Neuronal stem cell (in vitro differentiated cells): Measurements from ENCODE around the gene DSC2.

ENCODE experiments used
- DNase-seq: peaks from one replicate; pipeline ENCODE4 v3.0.0-alpha.2; 2013; ENCODE audit warnings: low spot score
- H2AFZ ChIP-seq: one replicate; pipeline ENCODE4 v1.6.1; 2013; ENCODE audit warnings: mild to moderate bottlenecking, low read length, inconsistent platforms
- H2AK5ac ChIP-seq: 2 replicates; pipeline ENCODE4 v1.6.1; 2013; ENCODE audit warnings: low read depth, mild to moderate bottlenecking, inconsistent platforms, low read length, moderate library complexity, mixed read lengths
- H2BK120ac ChIP-seq: 2 replicates; pipeline ENCODE4 v1.6.1; 2013; ENCODE audit warnings: low read depth, mild to moderate bottlenecking, inconsistent platforms, low read length, moderate library complexity, mixed read lengths
- H2BK12ac ChIP-seq: one replicate; pipeline ENCODE4 v1.6.1; 2013; ENCODE audit warnings: low read length, inconsistent platforms
- H2BK15ac ChIP-seq: 2 replicates; pipeline ENCODE4 v1.6.1; 2013; ENCODE audit warnings: mild to moderate bottlenecking, low read length, inconsistent platforms, mixed read lengths
- H2BK5ac ChIP-seq: one replicate; pipeline ENCODE4 v1.6.1; 2013; ENCODE audit warnings: inconsistent platforms, mild to moderate bottlenecking, low read length, moderate library complexity
- H3K14ac ChIP-seq: one replicate; pipeline ENCODE4 v1.6.1; 2013; ENCODE audit warnings: low read length, inconsistent platforms
- H3K18ac ChIP-seq: 2 replicates; pipeline ENCODE4 v1.6.1; 2013; ENCODE audit warnings: low read length, inconsistent platforms
- H3K23ac ChIP-seq: 2 replicates; pipeline ENCODE4 v1.6.1; 2013; ENCODE audit warnings: low read depth, mild to moderate bottlenecking, mixed read lengths, low read length, inconsistent platforms; ENCODE audit not compliant: poor library complexity
- H3K27ac ChIP-seq: replicated peaks from 3 replicates; pipeline ENCODE4 v1.5.1; 2013; ENCODE audit warnings: low read length, inconsistent platforms
- H3K27me3 ChIP-seq, 3 experiments: 2 replicates each; pipeline ENCODE4 v1.6.1; 2013; ENCODE audit warnings: low read length in 3 of 3, mild to moderate bottlenecking in 2 of 3, inconsistent platforms in 1 of 3, low read depth in 1 of 3, mixed read lengths in 1 of 3, moderate library complexity in 1 of 3; ENCODE audit not compliant: control insufficient read depth in 3 of 3, insufficient read depth in 3 of 3
- H3K36me3 ChIP-seq, 2 donors: replicated peaks in 1 of 2; 2 replicates each; pipeline ENCODE4 v1.6.1; 2013; ENCODE audit warnings: low read length in 2 of 2; ENCODE audit not compliant: control insufficient read depth in 2 of 2, insufficient read depth in 2 of 2
- H3K4ac ChIP-seq: 2 replicates; pipeline ENCODE4 v1.6.1; 2013; ENCODE audit warnings: inconsistent platforms, mild to moderate bottlenecking, low read length, moderate library complexity
- H3K4me1 ChIP-seq, 2 donors: 1 replicate in 1 of 2; 2 replicates in 1 of 2; pipeline ENCODE4 v1.6.1; 2013; ENCODE audit warnings: low read length in 2 of 2, low read depth in 1 of 2; ENCODE audit not compliant: control insufficient read depth in 2 of 2, insufficient read depth in 1 of 2
- H3K4me2 ChIP-seq: one replicate; pipeline ENCODE4 v1.6.1; 2013; ENCODE audit warnings: mild to moderate bottlenecking, low read length, inconsistent platforms; ENCODE audit not compliant: insufficient read depth, poor library complexity, severe bottlenecking
- H3K4me3 ChIP-seq, 2 donors: 2 replicates each; pipeline ENCODE4 v1.5.1; 2013; ENCODE audit warnings: low read length in 2 of 2, mild to moderate bottlenecking in 2 of 2, inconsistent platforms in 1 of 2, moderate library complexity in 1 of 2
- H3K79me1 ChIP-seq: one replicate; pipeline ENCODE4 v1.6.1; 2013; ENCODE audit warnings: low read depth, mild to moderate bottlenecking, inconsistent platforms, low read length, moderate library complexity
- H3K9ac ChIP-seq: one replicate; pipeline ENCODE4 v1.6.1; 2013; ENCODE audit warnings: mild to moderate bottlenecking, low read depth, low read length, inconsistent platforms; ENCODE audit not compliant: poor library complexity
- H3K9me3 ChIP-seq, 2 donors: replicated peaks in 1 of 2; 2 replicates each; pipeline versions ENCODE3 to v1.6.1; 2013; ENCODE audit warnings: low read length in 2 of 2, mild to moderate bottlenecking in 2 of 2, inconsistent platforms in 1 of 2, low read depth in 1 of 2, mixed read lengths in 1 of 2, moderate library complexity in 1 of 2; ENCODE audit not compliant: control insufficient read depth in 2 of 2, insufficient read depth in 1 of 2
- H4K8ac ChIP-seq: one replicate; pipeline ENCODE4 v1.6.1; 2013; ENCODE audit warnings: low read depth, mild to moderate bottlenecking, inconsistent platforms, low read length, moderate library complexity
- H4K91ac ChIP-seq: one replicate; pipeline ENCODE4 v1.6.1; 2013; ENCODE audit warnings: low read length, low read depth, mild to moderate bottlenecking, inconsistent platforms; ENCODE audit not compliant: poor library complexity
- WGBS, 2 donors: extraction: QIAGEN DNeasy Blood & Tissue Kit; methylation state at CpG; one replicate each; pipeline ENCODE4 v1.1.7; 2013; ENCODE audit warnings: missing lambda C conversion rate in 2 of 2, mixed read lengths in 1 of 2; ENCODE audit not compliant: insufficient read length in 2 of 2, insufficient replicate concordance in 1 of 2; ENCODE audit errors: extremely low coverage in 2 of 2; 5-methylcytosine and 5-hydroxymethylcytosine counted together

The DSC2 gene

DNA sequence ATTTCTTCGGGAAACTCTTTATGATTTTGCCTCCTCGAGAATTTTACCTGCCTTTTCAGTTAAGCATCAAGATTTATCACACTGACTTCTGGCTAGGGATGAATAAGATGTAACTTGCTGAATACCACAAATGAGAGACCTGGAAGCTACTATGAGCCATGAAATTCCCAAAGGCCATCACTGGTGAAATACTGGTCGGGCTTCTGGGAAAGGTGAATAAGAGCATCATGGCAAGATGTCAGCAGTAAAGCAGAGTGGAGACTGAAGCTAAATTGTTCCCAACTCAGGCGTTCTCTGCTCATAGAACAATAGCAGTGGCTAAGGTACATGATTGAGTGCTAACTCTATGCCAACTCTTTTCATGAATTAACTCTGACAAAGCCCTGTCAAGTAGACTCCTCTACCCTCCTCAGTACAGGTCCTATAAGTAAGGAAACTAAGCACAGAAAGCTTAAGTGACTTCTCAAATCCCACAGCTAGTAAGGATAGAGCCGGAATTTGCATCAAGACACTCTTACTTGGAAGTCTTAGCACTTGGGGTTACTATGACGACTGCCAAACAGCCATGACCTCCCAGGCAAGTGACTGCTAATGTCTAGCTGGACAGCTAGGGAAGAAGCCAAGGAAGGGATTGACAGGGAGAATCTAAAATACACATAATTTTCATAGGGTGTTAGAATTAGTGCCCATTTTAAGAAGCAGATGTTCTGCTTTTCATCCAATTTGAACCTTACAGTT is 37.0 kb downstream of the DSC2 start:
- no peak overlapping the region for H2BK5ac ChIP-seq
- no peak for DNase-seq
- no peak overlapping the region for H3K4me3 ChIP-seq
- H3K18ac ChIP-seq = no peak overlapping the region
- H3K27me3 ChIP-seq = no peaks in the 10 kb centered on the region
- no peak overlapping the region for H2BK12ac ChIP-seq
- no peak overlapping the region for H3K4ac ChIP-seq
- H4K91ac ChIP-seq = no peak overlapping the region
- peaks cover 2 to 14% of the 10 kb centered on the region in 2 donors for H3K4me1 ChIP-seq
- no peak overlapping the region for H4K8ac ChIP-seq
- no peak overlapping the region for H3K23ac ChIP-seq
- no peak overlapping the region for H3K14ac ChIP-seq
- no peaks in the 10 kb centered on the region for H3K79me1 ChIP-seq
- H3K27ac ChIP-seq = no peak overlapping the region
- no peak overlapping the region for H2BK15ac ChIP-seq
- H3K9me3 ChIP-seq = no peaks in the 10 kb centered on the region
- no peak overlapping the region for H2AK5ac ChIP-seq
- H3K9ac ChIP-seq = no peak overlapping the region
- H2AFZ ChIP-seq = peak overlapping the region; percentile 7
- no CpG with 5 or more reads among the region's 6 CpGs for WGBS, 2 donors
- no peaks in the 10 kb centered on the region for H3K36me3 ChIP-seq
- no peak overlapping the region for H2BK120ac ChIP-seq
- H3K4me2 ChIP-seq = no peak overlapping the region

DNA sequence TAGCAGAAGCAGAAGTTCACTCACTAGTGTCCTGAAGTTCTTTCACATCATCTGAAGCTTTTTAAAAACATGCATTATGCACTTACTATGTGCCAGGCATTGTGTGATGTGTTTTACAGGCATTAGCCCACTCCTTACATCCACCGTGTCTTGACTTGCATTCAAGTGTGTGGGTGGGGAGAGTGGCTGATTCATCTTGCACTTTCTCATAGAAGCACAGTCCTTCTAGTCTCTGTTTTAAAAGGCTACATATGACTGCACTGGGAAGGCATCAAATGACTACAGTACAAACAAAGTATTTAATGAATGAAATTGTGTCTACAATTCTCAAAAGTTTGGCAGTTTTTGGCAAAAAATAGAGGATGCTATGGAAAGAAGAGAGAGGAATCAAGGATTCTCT is 38.1 kb downstream of the DSC2 start:
- H3K9ac ChIP-seq = no peak overlapping the region
- H4K91ac ChIP-seq = no peak overlapping the region
- H2BK5ac ChIP-seq = no peak overlapping the region
- no peak overlapping the region for H2AK5ac ChIP-seq
- H3K14ac ChIP-seq = no peak overlapping the region
- H3K79me1 ChIP-seq = no peaks in the 10 kb centered on the region
- no peaks in the 10 kb centered on the region for H3K36me3 ChIP-seq
- no peak overlapping the region for H2BK15ac ChIP-seq
- H4K8ac ChIP-seq = no peak overlapping the region
- H2AFZ ChIP-seq = no peak overlapping the region
- H3K4ac ChIP-seq = no peak overlapping the region
- H3K4me3 ChIP-seq = no peak overlapping the region
- H2BK120ac ChIP-seq = no peak overlapping the region
- no peaks in the 10 kb centered on the region for H3K9me3 ChIP-seq
- peaks cover 3 to 14% of the 10 kb centered on the region in 2 donors for H3K4me1 ChIP-seq
- no peak overlapping the region for H2BK12ac ChIP-seq
- H3K23ac ChIP-seq = no peak overlapping the region
- no peaks in the 10 kb centered on the region for H3K27me3 ChIP-seq
- H3K18ac ChIP-seq = no peak overlapping the region
- no peak overlapping the region for H3K27ac ChIP-seq
- no CpG with 5 or more reads among the region's 1 CpG for WGBS, 2 donors
- H3K4me2 ChIP-seq = no peak overlapping the region
- no peak for DNase-seq

DNA sequence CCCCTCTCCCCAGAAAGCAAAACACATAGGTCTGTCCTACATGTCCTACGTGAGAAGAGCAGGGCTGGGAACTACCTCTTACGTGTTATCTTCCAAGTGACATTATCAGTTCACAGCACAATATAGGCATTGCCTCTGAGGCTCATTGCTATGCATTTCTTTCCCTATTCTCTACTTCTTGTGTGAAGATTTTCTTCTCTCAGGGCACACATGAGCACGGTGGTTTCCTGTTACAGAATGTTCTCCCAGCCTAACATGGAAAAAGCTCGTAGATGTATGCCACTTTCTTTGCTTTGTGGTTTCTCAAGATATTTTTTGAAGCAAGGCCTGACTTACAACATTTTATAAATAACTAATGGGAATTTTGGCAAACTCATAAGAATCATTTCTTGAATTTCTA is 40.3 kb downstream of the DSC2 start:
- no peak overlapping the region for H3K4me2 ChIP-seq
- no CpG with 5 or more reads among the region's 4 CpGs for WGBS, 2 donors
- H3K27me3 ChIP-seq = no peaks in the 10 kb centered on the region
- no peak overlapping the region for H2BK5ac ChIP-seq
- no peak overlapping the region for H2BK15ac ChIP-seq
- no peaks in the 10 kb centered on the region for H3K36me3 ChIP-seq
- H2BK120ac ChIP-seq = no peak overlapping the region
- H3K14ac ChIP-seq = no peak overlapping the region
- no peak for DNase-seq
- no peak overlapping the region for H3K9ac ChIP-seq
- no peak overlapping the region for H3K23ac ChIP-seq
- H3K27ac ChIP-seq = no peak overlapping the region
- H2AFZ ChIP-seq = no peak overlapping the region
- no peak overlapping the region for H3K4me3 ChIP-seq
- H3K18ac ChIP-seq = no peak overlapping the region
- H3K79me1 ChIP-seq = no peaks in the 10 kb centered on the region
- H3K9me3 ChIP-seq = no peaks in the 10 kb centered on the region
- H3K4ac ChIP-seq = no peak overlapping the region
- no peak overlapping the region for H4K91ac ChIP-seq
- H2AK5ac ChIP-seq = no peak overlapping the region
- no peak overlapping the region for H4K8ac ChIP-seq
- no peak overlapping the region for H2BK12ac ChIP-seq
- peaks cover 3 to 12% of the 10 kb centered on the region in 2 donors for H3K4me1 ChIP-seq

DNA sequence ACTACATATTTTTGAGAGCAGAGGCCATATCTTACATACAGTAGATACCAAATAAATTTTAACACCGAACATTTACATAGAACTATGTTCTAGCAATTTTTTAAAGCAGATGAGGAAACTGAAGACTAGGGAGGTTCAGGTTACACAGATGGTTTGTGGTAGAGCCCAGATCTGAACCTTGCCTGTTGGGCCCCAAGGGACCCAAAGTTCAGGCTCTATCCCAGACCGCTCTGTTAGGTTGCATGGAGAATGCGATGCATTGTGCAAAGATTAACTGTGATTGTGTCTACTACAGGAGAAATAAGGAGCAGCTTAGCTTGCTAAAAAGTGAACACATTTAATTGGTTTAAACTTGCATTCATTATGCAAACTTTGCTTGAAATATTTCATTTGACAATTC is 43.3 kb downstream of the DSC2 start:
- Histone ChIP-seq H2AFZ (no peak overlapping the region), H3K18ac (no peak overlapping the region), H3K79me1 (no peaks in the 10 kb centered on the region), H3K27me3 (no peaks in the 10 kb centered on the region), H3K9me3 (peaks cover 0 to 2% of the 10 kb centered on the region in 2 donors), H3K4me2 (no peak overlapping the region), H2AK5ac (no peak overlapping the region), H3K14ac (no peak overlapping the region), H3K36me3 (no peaks in the 10 kb centered on the region), H2BK120ac (no peak overlapping the region), H3K4me1 (peaks cover 3% of the 10 kb centered on the region in 2 donors), H3K4ac (no peak overlapping the region), H2BK5ac (no peak overlapping the region), H3K4me3 (no peak overlapping the region), H2BK12ac (no peak overlapping the region), H3K27ac (no peak overlapping the region), H3K23ac (no peak overlapping the region), H4K8ac (no peak overlapping the region), H2BK15ac (no peak overlapping the region), H3K9ac (no peak overlapping the region), H4K91ac (no peak overlapping the region)
- no CpG with 5 or more reads among the region's 3 CpGs for WGBS, 2 donors
- no peak for DNase-seq
